OCI-M2 (cell line): Measurements from ENCODE around the gene PROCA1.

Experiments used
- DNase-seq: peaks from one replicate; lab custom pipeline; 2025; ENCODE audit not compliant: unreplicated experiment; lab: John Stamatoyannopoulos, UW

Gene PROCA1, protein sequence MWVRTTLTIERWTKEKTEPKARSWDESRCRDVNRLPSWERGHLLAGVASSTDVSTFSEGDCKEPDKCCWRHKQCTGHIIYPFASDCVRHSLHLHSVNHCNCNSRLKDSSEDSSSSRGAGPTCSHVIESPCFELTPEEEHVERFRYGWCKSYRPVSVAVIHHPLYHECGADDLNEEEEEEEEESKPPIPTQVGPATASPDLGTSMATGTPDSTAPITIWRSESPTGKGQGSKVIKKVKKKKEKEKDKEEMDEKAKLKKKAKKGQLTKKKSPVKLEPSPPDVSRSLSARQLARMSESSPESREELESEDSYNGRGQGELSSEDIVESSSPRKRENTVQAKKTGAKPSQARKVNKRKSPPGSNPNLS

DNA sequence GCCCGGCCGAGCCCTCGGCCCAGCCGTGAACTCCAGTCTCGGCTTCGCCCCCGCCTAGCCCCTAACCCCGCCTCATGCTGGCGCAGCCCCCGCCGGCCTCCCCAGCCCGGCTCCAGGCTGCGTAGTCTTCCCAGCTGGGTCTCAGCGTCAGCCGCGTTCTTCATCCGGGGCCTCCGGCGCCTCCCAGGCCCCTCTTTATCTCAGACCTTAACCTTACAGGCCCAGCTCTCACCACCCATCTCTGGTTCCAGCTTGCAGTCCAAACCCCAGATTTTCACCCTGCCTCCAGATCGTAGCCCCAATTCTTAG is at the start of gene PROCA1:
TSS of gene PROCA1 (minus strand) at position 166 of the 309 bp plus-strand sequence. CDS start 228 bp downstream, outside the sequence.
- DNase-seq = no peak

DNA sequence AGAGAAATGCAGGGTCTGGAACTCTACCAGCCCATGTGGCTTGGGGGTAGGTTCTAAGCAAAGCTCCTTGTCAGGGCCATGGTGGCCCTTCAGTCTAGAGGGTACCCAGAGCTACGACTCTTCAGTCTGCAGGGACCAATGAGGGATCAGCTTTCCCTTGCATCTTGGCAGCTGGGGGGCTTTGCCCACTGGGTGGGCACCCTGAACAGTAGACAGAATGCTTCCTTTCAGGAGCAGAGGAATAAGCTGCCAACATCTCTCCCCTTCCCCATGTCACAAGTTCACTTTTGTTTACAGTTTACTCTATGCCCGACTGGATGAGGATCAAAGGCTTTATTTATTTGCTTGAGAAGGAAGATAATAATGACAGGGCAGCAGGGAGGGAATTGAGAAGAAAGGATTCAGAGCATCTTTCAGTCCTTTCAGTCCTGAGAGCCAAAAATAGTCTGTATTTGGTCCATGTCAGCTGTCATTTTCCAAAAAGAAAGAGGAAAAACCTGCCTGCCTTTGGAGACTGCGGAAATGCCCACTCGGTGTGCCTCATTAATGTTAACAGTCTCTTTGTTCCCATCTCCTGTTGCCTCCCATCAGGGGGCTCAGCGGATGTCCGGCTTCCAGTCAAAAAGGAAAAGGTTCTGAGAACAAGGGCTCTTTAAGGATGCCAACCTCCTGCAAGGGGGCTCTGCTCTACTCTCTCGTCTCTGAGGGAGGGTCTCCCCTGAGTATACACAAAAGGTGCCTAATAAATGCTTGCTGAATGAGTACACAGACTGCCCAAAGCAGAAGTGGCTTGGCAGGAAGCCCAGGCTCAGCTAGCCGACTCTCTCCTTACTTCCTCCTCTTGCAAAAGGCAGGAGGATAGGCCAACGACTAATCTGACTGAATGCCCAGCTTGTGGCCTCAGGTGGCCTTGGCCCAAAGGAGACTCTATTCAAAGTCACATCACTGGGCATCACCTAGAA is 49.2 kb upstream of the PROCA1 start:
- no peak for DNase-seq

DNA sequence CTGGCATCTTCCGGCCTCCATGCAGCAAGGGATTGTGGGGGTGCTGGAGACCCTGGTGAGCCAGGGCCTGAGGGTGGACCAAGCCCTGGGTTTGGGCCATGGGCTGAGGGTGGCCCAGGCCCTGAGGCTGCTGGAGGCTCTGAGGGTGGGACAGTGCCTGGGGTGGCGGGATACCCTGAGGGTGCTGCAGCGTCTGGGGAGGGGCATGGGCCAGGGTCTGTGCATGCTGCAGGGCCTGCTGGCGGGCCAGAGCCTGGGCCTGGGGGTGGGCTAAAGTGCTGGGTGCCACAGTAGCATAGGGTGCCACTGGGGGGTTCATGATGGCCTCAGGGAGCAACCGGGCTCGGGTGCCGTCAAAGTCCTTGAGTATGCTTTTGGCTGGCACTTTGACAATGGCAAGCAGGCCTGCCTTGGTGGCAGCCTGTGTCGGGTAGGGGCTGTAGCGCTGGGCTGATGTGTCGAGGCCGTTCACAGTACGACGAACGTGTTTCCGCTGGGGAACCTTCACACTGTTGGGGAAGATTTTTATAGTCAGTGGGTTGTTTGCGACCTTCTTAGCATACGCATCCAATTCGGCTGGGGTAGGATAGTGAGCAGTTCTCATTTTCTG is 47.7 kb upstream of the PROCA1 start:
- DNase-seq = no peak

DNA sequence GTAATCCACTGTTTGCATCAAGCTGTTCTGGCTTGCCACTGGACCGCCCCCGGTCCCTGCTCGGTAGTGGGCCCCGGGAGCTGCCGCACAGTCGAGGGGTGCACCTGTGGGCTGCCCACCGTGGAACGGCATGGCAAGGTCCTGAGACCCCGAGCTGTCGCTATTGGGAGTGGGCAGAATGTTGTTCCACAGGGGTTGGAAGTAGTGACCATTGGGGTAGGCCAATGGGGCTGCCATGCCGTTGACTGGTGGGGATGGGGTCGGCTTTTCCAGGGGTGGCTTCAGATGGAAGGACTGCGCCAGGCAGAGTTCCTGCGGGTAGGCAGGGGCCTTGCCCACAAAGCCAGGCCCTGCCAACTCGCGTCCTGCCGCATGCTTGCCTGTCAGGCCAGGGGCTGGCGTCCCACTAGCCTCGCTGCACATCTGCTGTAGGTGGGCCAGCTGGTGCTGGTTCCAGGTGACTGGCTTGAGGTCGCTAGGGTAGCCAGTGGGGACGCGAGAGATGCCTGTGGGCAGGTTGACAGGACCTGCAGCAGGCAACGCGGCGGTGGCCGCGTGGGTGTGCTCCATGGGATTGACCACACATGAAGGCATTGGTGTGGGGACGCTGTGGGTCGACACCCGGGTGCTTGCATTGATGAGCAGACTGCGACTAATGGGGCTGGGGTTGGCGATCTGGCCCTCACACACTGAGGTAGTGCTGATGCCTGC is 46.9 kb upstream of the PROCA1 start:
- no peak for DNase-seq

DNA sequence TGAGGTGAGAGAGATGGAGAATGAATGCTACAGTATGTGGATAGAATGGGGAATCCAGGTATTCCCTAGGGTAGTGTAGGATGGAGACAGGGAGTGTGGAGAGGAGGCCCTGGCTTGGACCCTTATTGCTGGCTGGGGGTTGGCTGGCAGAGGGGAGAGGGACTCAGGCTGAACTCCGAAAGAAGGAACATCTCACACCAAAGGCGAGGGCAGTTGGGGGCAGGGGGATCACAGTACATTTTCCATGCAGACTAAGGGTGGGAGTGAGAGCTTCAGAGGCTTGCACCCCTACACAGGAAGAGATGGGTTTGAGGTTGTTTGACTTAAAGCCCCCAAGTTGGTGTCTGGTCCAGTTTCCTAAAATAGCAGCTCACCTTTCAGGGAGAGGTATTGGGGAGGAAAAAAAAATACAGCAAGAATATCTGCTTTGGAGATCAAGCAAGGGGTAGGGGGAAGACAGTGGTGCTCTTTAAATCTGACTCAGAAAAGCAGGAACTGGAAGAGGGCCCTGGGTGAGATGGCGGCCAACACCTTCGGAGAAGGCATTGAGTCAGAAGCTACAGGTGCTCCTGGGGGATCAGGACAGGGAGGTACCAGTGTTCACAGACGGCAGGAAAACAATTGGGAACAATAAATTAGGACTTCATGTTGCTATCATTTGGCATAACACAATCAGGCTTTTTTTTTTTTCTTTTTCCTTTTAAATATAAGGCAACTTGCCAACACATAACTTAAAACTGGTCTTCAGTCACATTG is 44.5 kb upstream of the PROCA1 start:
- no peak for DNase-seq

DNA sequence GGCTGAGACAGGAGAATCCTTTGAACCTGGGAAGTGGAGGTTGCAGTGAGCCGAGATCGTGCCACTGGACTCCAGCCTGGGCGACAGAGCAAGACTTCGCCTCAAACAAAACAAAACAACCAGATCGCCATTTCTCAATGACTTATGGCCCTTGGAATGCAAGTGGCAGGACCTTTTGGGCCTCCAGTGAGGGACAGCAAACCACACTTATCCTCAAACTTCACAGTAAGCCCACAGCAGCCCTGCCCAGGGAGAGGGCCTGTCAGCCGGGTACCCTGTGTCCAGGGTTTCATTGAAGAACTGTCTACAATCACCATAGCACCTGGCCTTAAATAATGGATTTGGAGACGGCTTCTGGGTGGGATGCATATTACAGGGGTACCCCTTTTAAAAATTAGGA is 43.8 kb upstream of the PROCA1 start:
- DNase-seq = no peak

DNA sequence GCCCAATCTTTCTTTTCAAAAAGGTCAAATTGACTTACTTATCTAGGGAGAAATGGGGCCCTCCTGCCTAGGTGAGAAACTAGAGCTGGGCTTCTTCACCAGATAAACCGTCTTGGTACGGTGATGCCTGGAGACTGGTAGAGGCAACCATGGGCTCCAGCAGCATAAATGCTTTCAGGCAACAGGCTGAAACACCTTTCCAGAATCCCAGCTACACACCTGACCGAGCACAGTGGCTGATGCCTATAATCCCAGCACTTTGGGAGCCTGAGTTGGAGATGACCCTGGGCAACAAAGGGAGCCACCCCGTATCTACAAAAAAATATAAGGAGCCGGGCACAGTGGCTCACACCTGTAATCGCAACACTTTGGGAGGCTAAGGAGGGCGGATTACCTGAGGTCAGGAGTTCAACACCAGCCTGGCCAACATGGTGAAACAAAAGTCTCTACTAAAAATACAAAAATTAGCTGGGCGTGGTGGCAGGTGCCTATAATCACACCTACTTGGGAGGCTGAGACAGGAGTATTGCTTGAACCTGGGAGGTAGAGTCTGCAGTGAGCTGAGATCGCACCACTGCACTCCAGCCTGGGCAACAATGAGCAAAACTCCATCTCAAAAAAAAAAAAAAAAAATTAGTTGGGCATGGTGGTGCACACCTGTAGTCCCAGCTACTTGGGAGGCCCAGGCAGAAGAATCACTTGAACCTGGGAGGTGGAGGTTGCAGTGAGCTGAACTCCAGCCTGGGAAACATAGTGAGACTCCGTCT is 40.1 kb upstream of the PROCA1 start:
- no peak for DNase-seq

DNA sequence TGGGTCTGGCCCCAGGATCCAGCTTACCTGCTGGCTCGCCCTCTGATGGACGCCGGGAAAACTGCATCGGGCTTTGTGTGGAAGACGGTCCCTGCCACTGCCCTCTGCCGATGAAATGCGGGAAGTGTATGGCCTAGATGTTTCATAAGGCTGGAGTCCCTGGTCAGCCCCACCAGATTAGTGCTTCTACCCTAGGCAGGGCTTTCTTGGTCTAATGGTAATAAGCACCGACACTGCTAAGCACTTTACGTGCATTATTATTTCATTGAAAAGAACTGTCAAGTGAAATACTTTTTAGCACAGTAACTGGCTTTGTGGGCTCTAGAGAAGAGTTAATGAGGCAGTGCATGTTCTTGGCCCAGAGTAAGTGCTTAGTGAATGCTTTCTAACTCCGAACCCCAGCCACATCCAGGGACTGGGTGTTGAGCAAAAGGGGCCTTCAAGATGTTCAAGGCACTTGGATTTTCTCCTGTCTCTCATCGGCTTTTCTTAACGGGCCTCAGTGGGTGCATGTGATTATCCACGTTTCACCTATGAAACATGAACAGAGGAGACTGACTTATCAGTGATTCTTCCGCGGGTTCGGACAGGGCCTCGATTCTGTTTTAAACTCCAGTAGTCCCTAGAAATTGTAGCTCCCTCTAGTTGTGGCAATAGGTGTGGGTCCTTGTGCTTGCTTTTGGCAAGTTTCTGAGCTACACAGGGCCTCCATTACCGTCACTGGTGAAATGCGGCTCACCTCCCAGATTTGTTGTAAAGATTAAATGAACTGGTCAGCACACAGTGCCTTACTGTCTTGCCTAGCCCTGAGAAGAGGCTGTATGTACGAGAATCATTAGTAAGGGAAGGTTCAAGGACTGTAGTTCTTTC is 38.7 kb upstream of the PROCA1 start:
- peak; percentile 54 for DNase-seq

DNA sequence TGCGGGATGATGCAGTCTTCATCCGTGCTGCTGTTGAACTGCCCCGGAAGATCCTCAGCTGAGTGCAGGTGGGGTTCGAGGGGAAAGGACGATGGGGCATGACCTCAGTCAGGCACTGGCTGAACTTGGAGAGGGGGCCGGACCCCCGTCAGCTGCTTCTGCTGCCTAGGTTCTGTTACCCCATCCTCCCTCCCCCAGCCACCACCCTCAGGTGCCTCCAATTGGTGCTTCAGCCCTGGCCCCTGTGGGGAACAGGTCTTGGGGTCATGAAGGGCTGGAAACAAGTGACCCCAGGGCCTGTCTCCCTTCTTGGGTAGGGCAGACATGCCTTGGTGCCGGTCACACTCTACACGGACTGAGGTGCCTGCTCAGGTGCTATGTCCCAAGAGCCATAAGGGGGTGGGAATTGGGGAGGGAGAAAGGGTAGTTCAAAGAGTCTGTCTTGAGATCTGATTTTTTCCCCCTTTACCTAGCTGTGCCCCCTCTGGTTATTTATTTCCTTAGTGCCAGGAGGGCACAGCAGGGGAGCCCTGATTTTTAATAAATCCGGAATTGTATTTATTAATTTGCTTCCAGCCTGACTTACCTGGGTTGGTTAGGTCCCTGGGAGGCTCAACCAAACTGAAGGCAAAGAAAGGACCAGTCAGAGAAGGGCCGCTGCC is 38.0 kb upstream of the PROCA1 start:
- DNase-seq = no peak

DNA sequence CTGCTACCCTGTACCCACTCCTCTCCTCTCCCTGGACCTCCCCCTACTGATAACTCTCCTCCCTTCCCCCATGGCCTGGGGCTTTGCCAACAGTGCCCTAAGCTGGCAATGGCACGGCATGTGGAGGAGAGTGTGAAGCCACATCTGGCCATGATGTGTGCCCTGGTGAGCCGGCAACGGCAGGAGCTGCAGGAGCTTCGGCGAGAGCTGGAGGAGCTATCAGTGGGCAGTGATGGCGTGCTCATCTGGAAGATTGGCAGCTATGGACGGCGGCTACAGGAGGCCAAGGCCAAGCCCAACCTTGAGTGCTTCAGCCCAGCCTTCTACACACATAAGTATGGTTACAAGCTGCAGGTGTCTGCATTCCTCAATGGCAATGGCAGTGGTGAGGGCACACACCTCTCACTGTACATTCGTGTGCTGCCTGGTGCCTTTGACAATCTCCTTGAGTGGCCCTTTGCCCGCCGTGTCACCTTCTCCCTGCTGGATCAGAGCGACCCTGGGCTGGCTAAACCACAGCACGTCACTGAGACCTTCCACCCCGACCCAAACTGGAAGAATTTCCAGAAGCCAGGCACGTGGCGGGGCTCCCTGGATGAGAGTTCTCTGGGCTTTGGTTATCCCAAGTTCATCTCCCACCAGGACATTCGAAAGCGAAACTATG is 37.3 kb upstream of the PROCA1 start:
- DNase-seq = no peak

DNA sequence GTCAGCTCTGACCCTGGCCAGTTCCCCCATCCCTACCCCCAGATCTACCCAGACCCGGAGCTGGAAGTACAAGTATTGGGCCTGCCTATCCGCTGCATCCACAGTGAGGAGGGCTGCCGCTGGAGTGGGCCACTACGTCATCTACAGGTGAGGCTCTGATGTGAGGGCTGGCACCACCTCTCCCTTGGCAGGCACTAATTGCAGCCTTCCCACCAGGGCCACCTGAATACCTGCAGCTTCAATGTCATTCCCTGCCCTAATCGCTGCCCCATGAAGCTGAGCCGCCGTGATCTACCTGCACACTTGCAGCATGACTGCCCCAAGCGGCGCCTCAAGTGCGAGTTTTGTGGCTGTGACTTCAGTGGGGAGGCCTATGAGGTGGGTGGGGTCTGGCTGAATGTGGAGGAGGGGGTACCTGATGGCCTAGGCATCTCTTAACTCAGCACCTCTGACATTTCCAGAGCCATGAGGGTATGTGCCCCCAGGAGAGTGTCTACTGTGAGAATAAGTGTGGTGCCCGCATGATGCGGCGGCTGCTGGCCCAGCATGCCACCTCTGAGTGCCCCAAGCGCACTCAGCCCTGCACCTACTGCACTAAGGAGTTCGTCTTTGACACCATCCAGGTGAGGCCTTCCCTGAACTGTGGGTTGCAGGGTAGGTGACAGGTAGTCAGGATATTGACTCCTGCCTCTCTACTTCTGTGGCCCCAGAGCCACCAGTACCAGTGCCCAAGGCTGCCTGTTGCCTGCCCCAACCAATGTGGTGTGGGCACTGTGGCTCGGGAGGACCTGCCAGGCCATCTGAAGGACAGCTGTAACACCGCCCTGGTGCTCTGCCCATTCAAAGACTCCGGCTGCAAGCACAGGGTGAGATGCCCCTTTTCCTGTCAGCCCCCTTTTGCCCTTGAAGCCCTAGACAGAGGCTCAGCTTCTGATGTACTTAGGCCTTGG is 36.4 kb upstream of the PROCA1 start:
- no peak for DNase-seq

DNA sequence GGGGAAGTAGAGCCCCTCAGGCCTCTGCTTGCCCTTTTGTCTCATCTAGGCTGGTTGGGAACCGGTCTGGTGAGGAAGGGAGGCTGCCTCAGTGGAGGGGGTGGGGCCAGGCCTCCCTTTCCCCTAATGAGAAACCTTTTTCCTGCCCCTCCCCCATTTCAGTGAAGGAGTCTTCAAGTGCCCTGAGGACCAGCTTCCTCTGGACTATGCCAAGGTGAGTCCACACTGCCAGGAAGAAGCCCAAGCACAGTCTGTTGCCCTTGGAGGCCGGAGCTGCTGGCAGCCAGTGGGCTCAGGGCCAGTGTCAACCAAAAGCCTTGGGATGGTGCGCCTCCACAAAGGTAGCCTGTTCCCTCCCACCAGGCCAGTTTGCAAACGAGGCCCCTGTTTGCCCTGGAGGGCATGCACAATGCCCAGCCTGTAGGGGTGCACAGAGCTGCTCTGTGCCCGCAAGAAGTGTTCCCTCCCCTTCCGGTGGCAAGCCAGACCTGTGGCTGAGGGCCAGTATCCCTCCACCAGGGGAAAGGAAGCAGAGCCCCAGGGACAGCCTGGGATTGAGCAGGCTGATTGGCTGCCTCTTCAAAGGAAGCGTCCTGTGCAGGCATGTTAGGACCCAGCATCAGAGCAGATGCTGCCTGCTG is 35.5 kb upstream of the PROCA1 start:
- DNase-seq = no peak

DNA sequence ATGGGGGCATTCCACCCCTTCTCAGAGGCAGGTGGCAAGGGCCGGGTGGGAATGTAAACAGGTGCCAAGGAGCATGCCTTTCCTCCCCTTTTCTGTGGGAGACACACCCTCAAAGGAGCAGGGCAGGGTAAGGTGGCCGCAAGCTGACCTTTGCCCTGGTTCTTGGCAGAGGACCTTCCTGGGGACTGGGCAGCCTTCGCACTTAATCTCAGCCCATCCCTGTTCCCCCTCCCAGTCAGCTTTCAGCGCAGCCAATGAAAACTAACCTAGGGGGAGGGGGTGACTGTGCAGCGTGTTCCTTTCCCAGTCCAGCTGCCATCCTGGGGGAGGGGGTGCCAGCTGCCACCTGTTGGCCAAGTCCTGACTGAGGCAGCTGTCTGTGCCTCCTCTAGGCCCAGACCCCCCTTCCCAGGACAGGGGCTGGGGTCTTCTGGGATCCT is 34.9 kb upstream of the PROCA1 start:
- DNase-seq = no peak

DNA sequence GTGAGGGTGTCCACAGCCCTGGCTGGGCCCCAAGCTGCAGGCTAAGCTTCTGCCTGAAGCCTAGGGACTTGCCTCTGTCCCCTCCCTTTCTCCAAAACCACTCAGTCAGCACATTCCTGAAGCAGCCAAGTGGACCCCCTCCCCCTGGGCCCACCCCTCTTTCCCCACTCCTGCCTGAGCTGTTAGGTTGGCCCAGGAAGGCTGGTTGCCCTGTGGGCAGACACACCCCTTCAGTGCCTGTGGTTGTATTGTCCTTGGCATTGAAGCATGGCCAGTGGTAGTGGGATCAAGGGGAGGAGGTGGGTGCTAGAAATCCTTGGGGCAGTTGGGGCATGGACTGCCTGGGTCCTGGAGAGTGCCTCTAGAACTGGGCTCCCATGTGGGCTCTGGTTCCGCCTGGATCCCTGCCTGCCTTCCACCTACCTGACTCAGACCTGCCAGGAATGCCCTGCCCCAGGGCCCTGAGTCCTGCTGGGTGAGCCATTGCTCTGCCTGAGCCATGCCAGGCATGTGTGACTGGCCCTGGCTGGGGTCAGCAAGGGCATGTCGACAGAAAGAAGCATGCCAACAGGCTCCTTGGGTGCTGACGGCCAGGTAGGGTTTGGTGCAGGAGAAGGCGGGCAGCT is 34.2 kb upstream of the PROCA1 start:
- no peak for DNase-seq

DNA sequence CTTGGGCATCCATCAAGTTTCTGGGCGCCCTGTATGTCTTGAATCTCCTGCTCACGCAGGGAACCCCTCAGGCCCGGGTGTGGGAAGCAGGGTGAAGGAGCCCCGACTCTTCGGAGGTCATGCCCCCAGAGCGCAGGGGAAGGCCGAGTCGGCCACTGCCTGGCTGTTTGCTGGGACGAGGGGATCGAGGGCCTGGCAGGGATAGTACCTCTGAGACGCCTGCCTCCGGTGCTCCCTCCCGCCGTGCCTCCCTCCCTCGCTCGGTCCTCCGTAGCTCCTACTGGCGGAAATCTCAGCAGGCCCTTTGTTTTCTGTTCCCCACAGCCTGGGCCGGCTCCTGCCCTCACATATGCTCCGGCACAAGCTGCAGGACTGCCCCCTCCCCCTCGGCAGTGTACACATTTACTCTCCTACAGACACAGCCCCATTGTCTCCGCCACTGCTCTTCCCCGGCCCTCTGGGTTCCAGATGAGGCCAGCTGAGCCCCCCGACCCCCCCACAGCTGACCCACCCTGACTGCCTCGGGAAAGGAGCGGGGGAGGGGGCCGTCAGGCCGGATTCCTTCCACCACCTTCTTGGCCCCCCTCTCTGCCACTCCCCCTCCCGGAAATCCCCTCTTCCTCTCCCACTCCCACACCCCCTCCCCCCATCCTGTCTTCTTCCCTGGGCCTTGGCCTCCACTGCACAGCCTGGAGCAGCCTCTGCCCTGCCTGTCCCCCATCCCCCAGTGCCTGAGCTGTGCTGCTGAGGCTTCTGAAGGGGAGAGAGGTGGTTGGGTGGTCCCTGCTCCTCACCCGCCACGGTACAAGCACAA is 33.5 kb upstream of the PROCA1 start:
- DNase-seq = no peak
